HL-60 (cell line): ENCODE results near the gene LRBA.

ENCODE experiments used
- GABPA ChIP-seq: IDR thresholded peaks from 2 replicates; pipeline ENCODE4 v1.6.1; 2012; ENCODE audit warnings: low read depth
- POLR2AphosphoS5 ChIP-seq: IDR thresholded peaks from 2 replicates; pipeline ENCODE4 v1.6.1; 2012; ENCODE audit warnings: low read depth
- SPI1 ChIP-seq: IDR thresholded peaks from 2 replicates; pipeline ENCODE4 v1.6.1; 2012; ENCODE audit warnings: low read depth, mild to moderate bottlenecking, borderline replicate concordance
- TF ChIP-seq, protein P1 (sequence below): IDR thresholded peaks from one replicate; pipeline ENCODE4 v1.5.1; 2011; ENCODE audit warnings: low read length, control low read depth, inconsistent platforms; ENCODE audit not compliant: insufficient read depth

DNA sequence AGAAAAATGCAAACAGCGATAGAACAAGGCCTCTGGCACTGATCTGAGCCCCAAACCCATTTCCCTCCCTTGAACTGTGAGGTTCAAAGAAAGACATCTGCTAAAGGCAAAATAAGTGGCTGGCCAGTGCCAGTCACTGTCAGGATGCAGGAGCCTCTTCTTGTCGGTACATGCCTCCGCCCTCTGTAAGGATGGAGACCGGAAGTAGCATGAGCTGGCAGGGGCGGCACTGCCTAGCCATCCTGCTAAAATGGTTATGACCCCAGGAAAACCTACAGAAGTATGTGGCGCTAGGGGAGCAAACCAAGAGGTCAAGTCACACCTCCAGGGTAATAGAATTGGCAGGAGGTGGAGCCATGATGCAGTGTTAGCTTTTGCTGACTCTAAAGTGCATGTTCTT is 756.5 kb downstream of the LRBA start:
- TF ChIP-seq POLR2AphosphoS5: no peak
- TF ChIP-seq, protein P1, sequence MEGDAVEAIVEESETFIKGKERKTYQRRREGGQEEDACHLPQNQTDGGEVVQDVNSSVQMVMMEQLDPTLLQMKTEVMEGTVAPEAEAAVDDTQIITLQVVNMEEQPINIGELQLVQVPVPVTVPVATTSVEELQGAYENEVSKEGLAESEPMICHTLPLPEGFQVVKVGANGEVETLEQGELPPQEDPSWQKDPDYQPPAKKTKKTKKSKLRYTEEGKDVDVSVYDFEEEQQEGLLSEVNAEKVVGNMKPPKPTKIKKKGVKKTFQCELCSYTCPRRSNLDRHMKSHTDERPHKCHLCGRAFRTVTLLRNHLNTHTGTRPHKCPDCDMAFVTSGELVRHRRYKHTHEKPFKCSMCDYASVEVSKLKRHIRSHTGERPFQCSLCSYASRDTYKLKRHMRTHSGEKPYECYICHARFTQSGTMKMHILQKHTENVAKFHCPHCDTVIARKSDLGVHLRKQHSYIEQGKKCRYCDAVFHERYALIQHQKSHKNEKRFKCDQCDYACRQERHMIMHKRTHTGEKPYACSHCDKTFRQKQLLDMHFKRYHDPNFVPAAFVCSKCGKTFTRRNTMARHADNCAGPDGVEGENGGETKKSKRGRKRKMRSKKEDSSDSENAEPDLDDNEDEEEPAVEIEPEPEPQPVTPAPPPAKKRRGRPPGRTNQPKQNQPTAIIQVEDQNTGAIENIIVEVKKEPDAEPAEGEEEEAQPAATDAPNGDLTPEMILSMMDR: no peak
- TF ChIP-seq GABPA: no peak
- TF ChIP-seq SPI1: no peak
